ENCODE data around the gene CA7.

CA7 gene

GRCh38 chr16:66844342-66845079 is at the start of gene CA7:
Gene CA7 (plus strand): TSS chr16:66844414. CDS start chr16:66844488, 74 bp downstream.
- no peak for DNase-seq (ENCODE audit: low read depth)

GRCh38 chr16:66798161-66798560 is 46.1 kb upstream of the CA7 start:
- no peak for DNase-seq (ENCODE audit: low read depth)

GRCh38 chr16:66800856-66801255 is 43.4 kb upstream of the CA7 start:
- no peak for DNase-seq (ENCODE audit: low read depth)

GRCh38 chr16:66801320-66802105 is 42.7 kb upstream of the CA7 start, which contains the start of gene TERB1:
Gene TERB1 (minus strand): TSS chr16:66801584. CDS start chr16:66796798, 4,786 bp downstream.
- no peak for DNase-seq (ENCODE audit: low read depth)

GRCh38 chr16:66802159-66802558 is 42.1 kb upstream of the CA7 start:
- DNase-seq (ENCODE audit: low read depth): no peak

- DNase-seq (ENCODE audit: low read depth): no peak
Measured at GRCh38 chr16:66809765-66810164, 34.4 kb upstream of the CA7 start.

GRCh38 chr16:66810391-66810790 is 33.8 kb upstream of the CA7 start:
- no peak for DNase-seq (ENCODE audit: low read depth)

GRCh38 chr16:66811043-66811442 is 33.2 kb upstream of the CA7 start:
- DNase-seq (ENCODE audit: low read depth): no peak

GRCh38 chr16:66814734-66815133 is 29.5 kb upstream of the CA7 start:
- DNase-seq (ENCODE audit: low read depth): no peak

GRCh38 chr16:66824006-66824405 is 20.2 kb upstream of the CA7 start:
- DNase-seq (ENCODE audit: low read depth): no peak

- DNase-seq (ENCODE audit: low read depth): peak; percentile 83
Measured at GRCh38 chr16:66830422-66831404, 13.5 kb upstream of the CA7 start, which contains the start of gene NAE1. Gene NAE1 (minus strand): TSS chr16:66830976. CDS start chr16:66830899, 77 bp downstream.

GRCh38 chr16:66832190-66832589 is 12.0 kb upstream of the CA7 start:
- no peak for DNase-seq (ENCODE audit: low read depth)

- no peak for DNase-seq (ENCODE audit: low read depth)
Measured at GRCh38 chr16:66832661-66833305, 11.4 kb upstream of the CA7 start.

GRCh38 chr16:66834746-66835145 is 9.5 kb upstream of the CA7 start:
- DNase-seq (ENCODE audit: low read depth): no peak

- no peak for DNase-seq (ENCODE audit: low read depth)
Measured at GRCh38 chr16:66840883-66841282, 3.3 kb upstream of the CA7 start.

GRCh38 chr16:66841366-66841765 is 2.8 kb upstream of the CA7 start:
- no peak for DNase-seq (ENCODE audit: low read depth)

GRCh38 chr16:66842765-66843164 is 1.4 kb upstream of the CA7 start:
- no peak for DNase-seq (ENCODE audit: low read depth)

- DNase-seq (ENCODE audit: low read depth): no peak
Measured at GRCh38 chr16:66843191-66843590, 1.0 kb upstream of the CA7 start.

GRCh38 chr16:66844009-66844341 is 239 bp upstream of the CA7 start:
- no peak for DNase-seq (ENCODE audit: low read depth)

- DNase-seq (ENCODE audit: low read depth): no peak
Measured at GRCh38 chr16:66845080-66845410, 831 bp downstream of the CA7 start.

- no peak for DNase-seq (ENCODE audit: low read depth)
Measured at GRCh38 chr16:66845791-66846221, 1.6 kb downstream of the CA7 start.

GRCh38 chr16:66846266-66846665 is 2.1 kb downstream of the CA7 start:
- DNase-seq (ENCODE audit: low read depth): no peak

Data from stimulated activated CD4-positive, alpha-beta T cell treated with anti-CD3 and anti-CD28 coated beads, Interleukin-2, amount 100 ng/mL, for 4 hours (primary cell).